ENCODE measurements around the gene COL3A1. TPM values are rescaled to one million over a fixed set of nuclear protein-coding genes. Genes with fewer than 3 reads are reported as not detected.

The COL3A1 gene
- total and polyA plus RNA-seq, 2 of the 13 experiments (the other 11 are each of a cell fraction or from before 2014, with no cell fraction given), result 0.04 TPM; not detected in 1

GRCh38 chr2:189049709-189050164, 75.6 kb downstream of the COL3A1 start:
- POLR2A ChIA-PET, result interaction anchor here (1.2 to 1.4 kb wide), 2 partner anchors 10 to 713 kb away, joined by 3 to 4 read pairs; partner anchors contain the start of gene OSGEPL1
- intact Hi-C loops (cut with micrococcal nuclease; ENCODE audit: unreplicated experiment), result no loop called here
- FAIRE-seq (no peak), DNase-seq (ENCODE audit: low spot score) (no peak), ATAC-seq (peak; percentile 42; the same call in 2 of the 3 replicates)
- Histone ChIP-seq H3K4me3 (replicated peaks in 1 of 3; ENCODE audit: insufficient read depth in 1 of 3, low read depth in 2 of 3, low read length in 3 of 3) (peak overlapping the region in 1 of 3 experiments; percentile 0; a peak in 1 of 6 replicates), H3K4me1 (ENCODE audit: insufficient read depth, low read length) (peaks cover 42% of the 10 kb centered on the region), H2AFZ (ENCODE audit: low read length) (no peak overlapping the region), H3K36me3 (replicated peaks in 1 of 2; ENCODE audit: control insufficient read depth in 1 of 2, insufficient read depth in 2 of 2, low read length in 2 of 2) (no peaks in the 10 kb centered on the region), H3K27ac (ENCODE audit: extremely low read length, insufficient read depth, low read length) (peak overlapping the region; percentile 58), H3K79me2 (ENCODE audit: insufficient read depth, low read length) (no peaks in the 10 kb centered on the region), H3K9ac (ENCODE audit: insufficient read depth, low read depth, low read length) (no peak overlapping the region), H3K27me3 (ENCODE audit: control insufficient read depth in 1 of 2, insufficient read depth in 2 of 2, low read length in 2 of 2) (no peaks in the 10 kb centered on the region), H4K20me1 (ENCODE audit: insufficient read depth, low read length) (no peaks in the 10 kb centered on the region), H3K4me2 (ENCODE audit: low read depth, low read length) (peak overlapping the region; percentile 60), H3K9me3 (ENCODE audit: low read length) (no peaks in the 10 kb centered on the region)
- 98% methylated on average over 1 of the region's 1 CpG for WGBS (ENCODE audit: low lambda C conversion rate)
- CTCF ChIA-PET (ENCODE audit: low intra/inter-chr PET ratio, low total read pairs), result no interaction called here
- in situ Hi-C loops (cut with HindIII; ENCODE audit: extremely low pct_ligation_motif_present, low pct_unique_long_range_greater_than_20kb), result no loop called here
- BruUV-seq (replicated peaks), result TSS peak; percentile 82
- TF ChIP-seq DPF2 (CRISPR knock-in tag; IDR thresholded peaks at IDR 0.05; ENCODE audit: borderline replicate concordance, low read depth) (no peak), ZNF772 (CRISPR knock-in tag; IDR thresholded peaks at IDR 0.05) (no peak), MLX (CRISPR knock-in tag; IDR thresholded peaks at IDR 0.05) (no peak), KLF11 (CRISPR knock-in tag; IDR thresholded peaks at IDR 0.05) (no peak), TEAD3 (CRISPR knock-in tag; optimal IDR thresholded peaks at IDR 0.05; ENCODE audit: borderline replicate concordance) (peak; percentile 40), POLR2A (IDR thresholded peaks at IDR 0.05; ENCODE audit: insufficient read depth in 1 of 2, low read depth in 2 of 2, low read length in 2 of 2) (no peak), LBX2 (CRISPR knock-in tag; IDR thresholded peaks at IDR 0.05; ENCODE audit: borderline replicate concordance) (no peak), ZEB1 (IDR thresholded peaks at IDR 0.05; ENCODE audit: insufficient replicate concordance, low read depth) (peak; percentile 31), ZNF878 (CRISPR knock-in tag; IDR thresholded peaks at IDR 0.05) (0 out of 2 replicates have a peak, but pooled peaks have one; percentile 65), FOXP1 (IDR thresholded peaks at IDR 0.05) (no peak), FOXP1 (CRISPR knock-in tag; IDR thresholded peaks at IDR 0.05) (no peak), ZBTB4 (CRISPR knock-in tag; IDR thresholded peaks at IDR 0.05; ENCODE audit: borderline replicate concordance) (no peak), ZNF749 (CRISPR knock-in tag; IDR thresholded peaks at IDR 0.05; ENCODE audit: borderline replicate concordance) (no peak), CBX2 (IDR thresholded peaks at IDR 0.05; ENCODE audit: low read depth, low read length) (no peak), CBX2 (CRISPR knock-in tag; IDR thresholded peaks at IDR 0.05; ENCODE audit: low read depth) (no peak), TBX2 (CRISPR knock-in tag; IDR thresholded peaks at IDR 0.05; ENCODE audit: borderline replicate concordance) (no peak), ZHX1 (CRISPR knock-in tag; IDR thresholded peaks at IDR 0.05; ENCODE audit: low read depth) (no peak), ZNF580 (CRISPR knock-in tag; IDR thresholded peaks at IDR 0.05; ENCODE audit: borderline replicate concordance, low read depth) (no peak)
